GM12865 (cell line): ENCODE results near the gene OR2K2.

Experiments
- DNase-seq: peaks from one replicate; pipeline ENCODE4 v3.0.0; 2010; ENCODE audit warnings: low read depth
- H3K4me3 ChIP-seq: 2 replicates; pipeline ENCODE4 v1.5.1; 2011; ENCODE audit warnings: mild to moderate bottlenecking, low read depth, low read length, control low read depth
- TF ChIP-seq, protein P1 (sequence below): IDR thresholded peaks from 2 replicates; pipeline ENCODE4 v1.5.1; 2011; ENCODE audit warnings: low read length, control low read depth, low read depth, inconsistent platforms; ENCODE audit not compliant: insufficient read depth; ENCODE audit errors: missing control alignments

OR2K2 gene, protein sequence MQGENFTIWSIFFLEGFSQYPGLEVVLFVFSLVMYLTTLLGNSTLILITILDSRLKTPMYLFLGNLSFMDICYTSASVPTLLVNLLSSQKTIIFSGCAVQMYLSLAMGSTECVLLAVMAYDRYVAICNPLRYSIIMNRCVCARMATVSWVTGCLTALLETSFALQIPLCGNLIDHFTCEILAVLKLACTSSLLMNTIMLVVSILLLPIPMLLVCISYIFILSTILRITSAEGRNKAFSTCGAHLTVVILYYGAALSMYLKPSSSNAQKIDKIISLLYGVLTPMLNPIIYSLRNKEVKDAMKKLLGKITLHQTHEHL

GRCh38 chr9:111330124-111330523 lies at the start of gene OR2K2:
Gene OR2K2 (minus strand): TSS chr9:111330224. CDS start chr9:111328433, 1,791 bp downstream.
- TF ChIP-seq, protein P1, sequence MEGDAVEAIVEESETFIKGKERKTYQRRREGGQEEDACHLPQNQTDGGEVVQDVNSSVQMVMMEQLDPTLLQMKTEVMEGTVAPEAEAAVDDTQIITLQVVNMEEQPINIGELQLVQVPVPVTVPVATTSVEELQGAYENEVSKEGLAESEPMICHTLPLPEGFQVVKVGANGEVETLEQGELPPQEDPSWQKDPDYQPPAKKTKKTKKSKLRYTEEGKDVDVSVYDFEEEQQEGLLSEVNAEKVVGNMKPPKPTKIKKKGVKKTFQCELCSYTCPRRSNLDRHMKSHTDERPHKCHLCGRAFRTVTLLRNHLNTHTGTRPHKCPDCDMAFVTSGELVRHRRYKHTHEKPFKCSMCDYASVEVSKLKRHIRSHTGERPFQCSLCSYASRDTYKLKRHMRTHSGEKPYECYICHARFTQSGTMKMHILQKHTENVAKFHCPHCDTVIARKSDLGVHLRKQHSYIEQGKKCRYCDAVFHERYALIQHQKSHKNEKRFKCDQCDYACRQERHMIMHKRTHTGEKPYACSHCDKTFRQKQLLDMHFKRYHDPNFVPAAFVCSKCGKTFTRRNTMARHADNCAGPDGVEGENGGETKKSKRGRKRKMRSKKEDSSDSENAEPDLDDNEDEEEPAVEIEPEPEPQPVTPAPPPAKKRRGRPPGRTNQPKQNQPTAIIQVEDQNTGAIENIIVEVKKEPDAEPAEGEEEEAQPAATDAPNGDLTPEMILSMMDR: no peak
- DNase-seq: no peak
- H3K4me3 ChIP-seq: no peak within 1 kb of the TSS

- TF ChIP-seq, protein P1: no peak
- no peak overlapping the region for H3K4me3 ChIP-seq
- no peak for DNase-seq
Observed at GRCh38 chr9:111375817-111376564, 46.0 kb upstream of the OR2K2 start.

- H3K4me3 ChIP-seq: no peak overlapping the region
- TF ChIP-seq, protein P1: no peak
- DNase-seq: no peak
Observed at GRCh38 chr9:111375062-111375461, 45.0 kb upstream of the OR2K2 start.

GRCh38 chr9:111372297-111372696 lies 42.3 kb upstream of the OR2K2 start:
- DNase-seq: no peak
- TF ChIP-seq, protein P1: no peak

GRCh38 chr9:111366978-111367377 lies 37.0 kb upstream of the OR2K2 start:
- DNase-seq: no peak
- TF ChIP-seq, protein P1: no peak
- no peak overlapping the region for H3K4me3 ChIP-seq

More at GRCh38 chr9:111372297-111372696, 42.3 kb upstream of the OR2K2 start:
- no peak overlapping the region for H3K4me3 ChIP-seq

GRCh38 chr9:111362526-111362925 lies 32.5 kb upstream of the OR2K2 start:
- TF ChIP-seq, protein P1: no peak
- DNase-seq: no peak
- no peak overlapping the region for H3K4me3 ChIP-seq

GRCh38 chr9:111360881-111361280 lies 30.9 kb upstream of the OR2K2 start:
- no peak overlapping the region for H3K4me3 ChIP-seq
- TF ChIP-seq, protein P1: no peak
- DNase-seq: no peak
